ENCODE measurements around the gene BMERB1. TPM values are rescaled to one million over a fixed set of nuclear protein-coding genes. Genes with fewer than 3 reads are reported as not detected.
"Not testable (repeated sequence)": the region's sequence is repeated elsewhere in the genome, so short reads cannot be mapped to it uniquely, and the experiment has no call there.

The BMERB1 gene
- total RNA-seq, 1 donor from 2014 or later, result 26.4 TPM

GRCh38 chr16:15398618-15399316 is 35.6 kb upstream of the BMERB1 start:
- TF ChIP-seq CTCF (conservative IDR thresholded peaks at IDR 0.05), result no peak
- no peaks in the 10 kb centered on the region for H3K9me3 Mint-ChIP-seq
- no peaks in the 10 kb centered on the region for H3K36me3 Mint-ChIP-seq
- peak overlapping the region; percentile 12 for H3K27ac Mint-ChIP-seq
- H3K4me1 Mint-ChIP-seq (ENCODE audit: unreplicated experiment), result no peaks in the 10 kb centered on the region
- no peaks in the 10 kb centered on the region for H3K27me3 Mint-ChIP-seq
- DNase-seq (ENCODE audit: extremely low spot score, unreplicated experiment), result no peak
- peak overlapping the region; percentile 37 for H3K4me3 Mint-ChIP-seq

- Mint-ChIP-seq H3K4me1 (ENCODE audit: unreplicated experiment) (no peaks in the 10 kb centered on the region), H3K9me3 (no peaks in the 10 kb centered on the region), H3K4me3 (peak overlapping the region; percentile 45), H3K27me3 (no peaks in the 10 kb centered on the region), H3K36me3 (no peaks in the 10 kb centered on the region), H3K27ac (peak overlapping the region; percentile 12)
- DNase-seq (ENCODE audit: extremely low spot score, unreplicated experiment), result no peak
- TF ChIP-seq CTCF (conservative IDR thresholded peaks at IDR 0.05), result no peak
These were observed 35.1 kb upstream of the BMERB1 start for GRCh38 chr16:15399317-15399716.

- not testable (repeated sequence) for H3K9me3 Mint-ChIP-seq; DNase-seq (ENCODE audit: extremely low spot score, unreplicated experiment); H3K4me1 Mint-ChIP-seq (ENCODE audit: unreplicated experiment); H3K27ac Mint-ChIP-seq; H3K4me3 Mint-ChIP-seq; H3K36me3 Mint-ChIP-seq; H3K27me3 Mint-ChIP-seq
These were observed 34.1 kb upstream of the BMERB1 start for GRCh38 chr16:15400314-15400713.

- Mint-ChIP-seq H3K4me3 (no peak overlapping the region), H3K27ac (no peak overlapping the region), H3K36me3 (no peaks in the 10 kb centered on the region), H3K4me1 (ENCODE audit: unreplicated experiment) (no peaks in the 10 kb centered on the region), H3K27me3 (no peaks in the 10 kb centered on the region), H3K9me3 (no peaks in the 10 kb centered on the region)
- no peak for TF ChIP-seq CTCF (conservative IDR thresholded peaks at IDR 0.05)
- DNase-seq (ENCODE audit: extremely low spot score, unreplicated experiment), result no peak
These were observed 32.4 kb upstream of the BMERB1 start for GRCh38 chr16:15401972-15402371.

GRCh38 chr16:15403392-15403995 is 30.9 kb upstream of the BMERB1 start:
- H3K36me3 Mint-ChIP-seq, result no peaks in the 10 kb centered on the region
- H3K4me3 Mint-ChIP-seq, result no peak overlapping the region
- H3K27me3 Mint-ChIP-seq, result no peaks in the 10 kb centered on the region
- no peaks in the 10 kb centered on the region for H3K9me3 Mint-ChIP-seq
- H3K4me1 Mint-ChIP-seq (ENCODE audit: unreplicated experiment), result no peaks in the 10 kb centered on the region
- DNase-seq (ENCODE audit: extremely low spot score, unreplicated experiment), result no peak
- no peak for TF ChIP-seq CTCF (conservative IDR thresholded peaks at IDR 0.05)
- no peak overlapping the region for H3K27ac Mint-ChIP-seq

- H3K4me1 Mint-ChIP-seq (ENCODE audit: unreplicated experiment); H3K36me3 Mint-ChIP-seq; H3K4me3 Mint-ChIP-seq; DNase-seq (ENCODE audit: extremely low spot score, unreplicated experiment); H3K27ac Mint-ChIP-seq; H3K9me3 Mint-ChIP-seq; H3K27me3 Mint-ChIP-seq: not testable (repeated sequence)
These were observed 30.3 kb upstream of the BMERB1 start for GRCh38 chr16:15404091-15404490.
